Naive B cell (primary cell): Measurements from ENCODE around the gene TTC17. TPM values are rescaled to one million over a fixed set of nuclear protein-coding genes. Genes with fewer than 3 reads are reported as not detected.
"Not testable (repeated sequence)": the region's sequence is repeated elsewhere in the genome, so short reads cannot be mapped to it uniquely, and the experiment has no call there.

ENCODE experiments used
- ATAC-seq, 2 donors: fragments of 150-1000 bp; cut with Tn5 transposase; 2 replicates each; pipeline ENCODE4 v1.10.0; 2021; ENCODE audit warnings: low read depth in 2 of 2, mild to moderate bottlenecking in 2 of 2, moderate library complexity in 2 of 2
- DNase-seq: peaks from one replicate; pipeline ENCODE4 v3.0.0; 2022
- H3K27ac Mint-ChIP-seq, 6 donors: one replicate each; pipeline ENCODE4 v1.8.0; 2020 to 2022; ENCODE audit warnings: mild to moderate bottlenecking in 6 of 6, mixed read lengths in 6 of 6, moderate library complexity in 5 of 6, inconsistent platforms in 2 of 6
- H3K27me3 Mint-ChIP-seq, 3 donors: one replicate each; pipeline ENCODE4 v1.8.0; 2021 to 2022; ENCODE audit warnings: mixed read lengths in 3 of 3, mild to moderate bottlenecking in 1 of 3
- H3K36me3 Mint-ChIP-seq, 2 donors: one replicate each; pipeline ENCODE4 v1.8.0; 2020 to 2022; ENCODE audit warnings: mixed read lengths in 2 of 2, inconsistent platforms in 1 of 2, mild to moderate bottlenecking in 1 of 2
- H3K4me1 Mint-ChIP-seq, 3 donors: one replicate each; pipeline ENCODE4 v1.8.0; 2020 to 2022; ENCODE audit warnings: mixed read lengths in 3 of 3, inconsistent platforms in 1 of 3, mild to moderate bottlenecking in 1 of 3, moderate library complexity in 1 of 3
- H3K4me3 Mint-ChIP-seq, 8 donors: one replicate each; pipeline ENCODE4 v1.8.0; 2020 to 2022; ENCODE audit warnings: mild to moderate bottlenecking in 8 of 8, mixed read lengths in 8 of 8, moderate library complexity in 8 of 8, inconsistent platforms in 2 of 8
- H3K9me3 Mint-ChIP-seq, 7 donors: one replicate each; pipeline ENCODE4 v1.8.0; 2020 to 2022; ENCODE audit warnings: mixed read lengths in 7 of 7, mild to moderate bottlenecking in 5 of 7, inconsistent platforms in 2 of 7, moderate library complexity in 1 of 7
- polyA plus RNA-seq, 6 donors: library from polyadenylated mRNA; unstranded; fragments of 300-500 nt; fragmentation: Illumina TruSeq; gene quantifications; one replicate each; pipeline ENCODE4 v1.2.3, GENCODE V29; 2021; ENCODE audit warnings: low read depth in 6 of 6

TTC17 gene
- polyA plus RNA-seq, 6 donors from 2014 or later, result 59.8 to 106 (median 74.2) TPM

- no peak overlapping the region for H3K27ac Mint-ChIP-seq
- DNase-seq, result no peak
- H3K27me3 Mint-ChIP-seq, result no peaks in the 10 kb centered on the region
- peaks cover 23 to 56% of the 10 kb centered on the region in 2 donors for H3K36me3 Mint-ChIP-seq
- no peaks in the 10 kb centered on the region for H3K4me1 Mint-ChIP-seq
- H3K9me3 Mint-ChIP-seq, result no peaks in the 10 kb centered on the region
- no peak for ATAC-seq
- no peak overlapping the region for H3K4me3 Mint-ChIP-seq
Observed at GRCh38 chr11:43397251-43397650, 38.5 kb downstream of the TTC17 start.

GRCh38 chr11:43399983-43400630 is 41.4 kb downstream of the TTC17 start:
- no peak overlapping the region for H3K27ac Mint-ChIP-seq
- no peak overlapping the region for H3K4me3 Mint-ChIP-seq
- H3K36me3 Mint-ChIP-seq, result peaks cover 26 to 40% of the 10 kb centered on the region in 2 donors
- no peak for ATAC-seq
- DNase-seq, result no peak
- H3K9me3 Mint-ChIP-seq, result no peaks in the 10 kb centered on the region
- peaks cover 0 to 2% (median 0%) of the 10 kb centered on the region in 3 donors for H3K4me1 Mint-ChIP-seq
- H3K27me3 Mint-ChIP-seq, result no peaks in the 10 kb centered on the region

- Mint-ChIP-seq H3K36me3 (peaks cover 26 to 42% of the 10 kb centered on the region in 2 donors), H3K27me3 (no peaks in the 10 kb centered on the region), H3K4me1 (peaks cover 0 to 2% (median 0%) of the 10 kb centered on the region in 3 donors), H3K27ac (peak overlapping the region in 1 of 6 donors; percentile 73), H3K9me3 (no peaks in the 10 kb centered on the region), H3K4me3 (no peak overlapping the region)
- ATAC-seq (no peak), DNase-seq (no peak)
Observed at GRCh38 chr11:43401252-43401651, 42.5 kb downstream of the TTC17 start.

- H3K27me3 Mint-ChIP-seq, H3K4me1 Mint-ChIP-seq, H3K9me3 Mint-ChIP-seq, H3K4me3 Mint-ChIP-seq, DNase-seq, ATAC-seq: not testable (repeated sequence)
- Mint-ChIP-seq H3K36me3 (peaks cover 26 to 37% of the 10 kb centered on the region in 2 donors), H3K27ac (peak overlapping the region in 1 of 6 donors; percentile 73)
Observed at GRCh38 chr11:43401811-43402210, 43.1 kb downstream of the TTC17 start.

DNA sequence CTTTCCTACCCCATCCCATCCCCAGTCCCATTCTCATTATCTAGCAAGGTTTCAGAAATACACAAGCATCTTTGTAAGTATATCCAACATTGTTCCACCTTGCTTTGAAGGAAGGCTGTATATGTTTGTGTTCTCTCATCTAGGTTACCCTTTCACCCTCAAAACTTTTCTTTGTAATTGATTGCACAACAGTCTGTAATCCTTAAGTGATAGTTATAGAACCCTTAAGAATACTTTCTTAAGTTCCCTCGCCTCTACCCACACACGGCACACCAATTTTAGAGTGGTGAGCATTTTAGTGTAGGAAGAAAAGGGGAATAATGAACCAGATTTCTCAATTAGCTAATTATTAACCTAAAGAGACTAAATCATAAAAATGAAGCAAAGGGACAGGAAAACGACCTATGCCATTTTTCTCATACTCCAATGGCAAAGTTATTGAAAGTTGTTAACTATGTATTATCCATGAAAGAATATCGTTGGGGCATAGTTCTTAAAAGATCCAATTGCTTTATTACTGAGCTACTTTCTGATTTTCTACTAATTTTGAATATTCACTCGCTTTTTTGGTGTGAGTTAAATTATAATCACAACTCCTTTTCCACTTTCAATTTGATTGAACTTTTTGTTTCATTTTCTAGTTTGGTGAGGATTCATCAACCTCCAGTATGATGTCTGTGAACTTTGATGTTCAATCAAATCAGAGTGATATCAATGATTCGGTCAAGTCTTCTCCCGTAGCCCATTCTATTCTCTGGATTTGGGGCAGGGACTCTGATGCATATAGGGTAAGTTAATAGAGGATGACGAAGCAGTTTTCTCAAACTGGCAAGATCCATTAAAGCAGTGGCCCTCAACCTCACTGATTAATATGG is 44.9 kb downstream of the TTC17 start:
- Mint-ChIP-seq H3K4me3 (no peak overlapping the region), H3K27ac (peak overlapping the region in 2 of 6 donors; percentile 42 to 57), H3K27me3 (no peaks in the 10 kb centered on the region), H3K36me3 (peaks cover 17 to 20% of the 10 kb centered on the region in 2 donors), H3K4me1 (peaks cover 0 to 2% (median 0%) of the 10 kb centered on the region in 3 donors), H3K9me3 (no peaks in the 10 kb centered on the region)
- DNase-seq, result no peak
- ATAC-seq, result no peak

GRCh38 chr11:43404406-43404805 is 45.7 kb downstream of the TTC17 start:
- H3K27me3 Mint-ChIP-seq, result no peaks in the 10 kb centered on the region
- peaks cover 14 to 17% of the 10 kb centered on the region in 2 donors for H3K36me3 Mint-ChIP-seq
- ATAC-seq (no peak), DNase-seq (no peak)
- H3K9me3 Mint-ChIP-seq, result no peaks in the 10 kb centered on the region
- H3K4me3 Mint-ChIP-seq, result no peak overlapping the region
- H3K4me1 Mint-ChIP-seq, result peaks cover 0 to 2% (median 0%) of the 10 kb centered on the region in 3 donors
- peak overlapping the region in 1 of 6 donors; percentile 76 for H3K27ac Mint-ChIP-seq

DNA sequence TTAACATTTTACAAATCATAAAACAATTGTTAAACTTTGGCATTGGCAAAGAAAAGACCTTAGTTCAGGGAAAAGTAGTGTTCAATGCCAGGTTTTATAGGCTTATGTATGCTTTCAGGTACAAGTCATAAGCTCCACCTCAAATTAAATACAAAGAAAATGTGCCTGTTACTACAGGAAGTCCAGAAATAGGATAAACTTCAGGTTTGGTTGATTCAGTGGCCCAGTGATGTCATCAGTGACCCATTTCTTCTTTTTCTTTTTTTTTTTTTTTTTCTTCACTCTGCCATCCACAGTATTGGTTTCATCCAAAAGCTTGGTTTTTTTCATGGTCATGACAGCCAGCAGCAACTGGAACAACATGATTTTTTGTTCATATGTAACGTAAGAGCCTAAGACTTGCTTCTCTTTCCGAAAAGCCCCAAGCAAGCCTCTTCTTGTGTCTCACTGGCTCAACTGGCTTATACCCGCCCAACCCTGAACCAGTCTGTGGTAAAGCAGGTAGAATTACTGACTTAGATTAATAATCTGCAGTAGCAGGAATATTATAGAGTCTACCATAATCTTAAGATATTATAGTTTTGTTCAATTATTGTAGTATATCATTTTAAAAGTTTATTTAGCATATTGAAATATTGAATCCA is 46.2 kb downstream of the TTC17 start:
- Mint-ChIP-seq H3K9me3 (no peaks in the 10 kb centered on the region), H3K27ac (no peak overlapping the region), H3K4me1 (peaks cover 0 to 2% (median 0%) of the 10 kb centered on the region in 3 donors), H3K36me3 (peaks cover 11 to 19% of the 10 kb centered on the region in 2 donors), H3K27me3 (no peaks in the 10 kb centered on the region), H3K4me3 (no peak overlapping the region)
- ATAC-seq, result no peak
- peak; percentile 5 for DNase-seq

DNA sequence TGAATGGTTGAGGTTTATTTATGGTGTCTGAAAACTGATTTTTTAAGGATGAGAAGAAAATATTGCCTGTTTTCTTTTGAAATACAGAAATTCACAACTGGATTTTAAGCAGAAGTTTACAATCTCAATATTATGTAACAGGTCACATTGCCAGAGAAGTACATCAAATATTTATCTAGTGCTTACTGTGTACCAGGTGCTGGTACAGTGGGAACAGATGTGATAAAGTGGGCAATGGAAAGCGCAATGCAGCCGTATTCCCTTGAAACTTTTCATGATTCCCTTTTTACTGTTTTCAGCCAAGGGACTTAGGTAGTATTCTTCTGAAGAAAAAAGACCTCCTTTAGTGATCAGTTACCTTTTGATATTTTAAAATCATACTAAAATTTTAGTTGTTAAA is 49.6 kb downstream of the TTC17 start:
- ATAC-seq, result no peak
- H3K4me3 Mint-ChIP-seq, result no peak overlapping the region

DNA sequence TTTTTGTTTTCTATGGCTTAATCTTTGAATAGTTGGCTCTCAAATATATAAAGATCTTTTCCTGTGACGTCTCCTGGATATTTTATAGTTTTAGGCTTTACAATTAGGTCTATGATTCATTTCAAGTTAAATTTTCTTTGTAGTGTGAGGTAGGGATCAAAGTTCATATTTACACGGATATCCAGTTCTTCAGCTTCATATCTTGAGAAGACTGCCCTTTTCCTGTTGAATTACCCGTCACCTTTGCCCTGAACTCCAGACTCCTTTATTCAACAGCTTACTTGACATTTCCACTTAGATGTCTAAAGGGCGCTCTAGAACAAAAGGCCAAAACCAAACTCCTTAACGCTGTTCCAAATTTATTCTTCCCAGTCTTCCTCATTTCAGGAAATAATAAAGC is 51.7 kb downstream of the TTC17 start:
- DNase-seq (no peak), ATAC-seq (no peak)
- no peaks in the 10 kb centered on the region for H3K4me1 Mint-ChIP-seq
- H3K27me3 Mint-ChIP-seq, result no peaks in the 10 kb centered on the region
- H3K36me3 Mint-ChIP-seq, result peaks cover 19 to 27% of the 10 kb centered on the region in 2 donors
- no peak overlapping the region for H3K4me3 Mint-ChIP-seq
- H3K27ac Mint-ChIP-seq, result no peak overlapping the region
- no peaks in the 10 kb centered on the region for H3K9me3 Mint-ChIP-seq

More for the DNA sequence above, 49.6 kb downstream of the TTC17 start:
- Mint-ChIP-seq H3K9me3 (no peaks in the 10 kb centered on the region), H3K36me3 (peaks cover 20 to 21% of the 10 kb centered on the region in 2 donors), H3K27me3 (no peaks in the 10 kb centered on the region), H3K4me1 (peaks cover 0 to 2% (median 0%) of the 10 kb centered on the region in 3 donors), H3K27ac (no peak overlapping the region)
- DNase-seq, result no peak

DNA sequence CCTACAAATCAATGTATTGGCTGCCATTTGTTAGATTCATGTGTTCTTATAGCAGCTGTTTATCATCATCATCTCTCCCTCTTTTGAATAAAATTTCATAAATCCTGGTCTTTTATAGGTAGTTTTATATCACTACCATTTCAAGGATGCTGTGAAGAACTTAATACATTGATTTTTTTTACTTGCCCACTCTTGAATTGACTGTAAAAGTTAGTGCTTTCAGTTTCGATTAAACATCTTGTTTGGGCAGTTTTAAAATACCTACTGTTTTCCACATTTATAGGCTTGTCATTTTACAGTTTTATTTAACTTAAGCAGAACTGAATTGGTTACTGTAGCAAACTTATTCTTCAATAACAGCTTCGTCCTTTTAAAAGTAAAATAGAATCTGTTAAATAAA is 59.5 kb downstream of the TTC17 start:
- no peaks in the 10 kb centered on the region for H3K27me3 Mint-ChIP-seq
- DNase-seq (no peak), ATAC-seq (no peak)
- H3K9me3 Mint-ChIP-seq, result no peaks in the 10 kb centered on the region
- no peak overlapping the region for H3K27ac Mint-ChIP-seq
- no peaks in the 10 kb centered on the region for H3K4me1 Mint-ChIP-seq
- peaks cover 0 to 13% of the 10 kb centered on the region in 2 donors for H3K36me3 Mint-ChIP-seq
- no peak overlapping the region for H3K4me3 Mint-ChIP-seq

DNA sequence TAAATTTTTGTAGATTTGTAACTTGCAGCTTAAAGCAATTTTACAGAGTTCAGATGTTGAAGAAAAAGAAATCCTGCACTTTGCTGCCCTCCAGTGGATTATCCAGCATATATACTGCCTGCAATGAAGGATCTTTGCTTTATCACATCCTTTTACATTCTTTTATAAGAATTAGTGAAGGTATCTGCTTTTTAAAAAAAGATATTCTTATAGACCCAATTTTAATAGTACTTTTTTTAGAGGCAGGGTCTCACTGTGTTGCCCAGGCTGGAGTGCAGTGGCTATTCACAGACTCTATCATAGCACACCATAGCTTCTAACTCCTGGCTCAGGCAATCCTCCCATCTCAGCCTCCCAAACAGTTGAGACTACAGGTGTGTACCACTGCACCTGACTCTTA is 60.7 kb downstream of the TTC17 start:
- H3K27ac Mint-ChIP-seq, result no peak overlapping the region
- peak; percentile 5 for DNase-seq
- no peaks in the 10 kb centered on the region for H3K4me1 Mint-ChIP-seq
- ATAC-seq, result no peak
- no peaks in the 10 kb centered on the region for H3K9me3 Mint-ChIP-seq
- H3K4me3 Mint-ChIP-seq, result no peak overlapping the region
- H3K27me3 Mint-ChIP-seq, result no peaks in the 10 kb centered on the region
- H3K36me3 Mint-ChIP-seq, result peaks cover 0 to 13% of the 10 kb centered on the region in 2 donors

DNA sequence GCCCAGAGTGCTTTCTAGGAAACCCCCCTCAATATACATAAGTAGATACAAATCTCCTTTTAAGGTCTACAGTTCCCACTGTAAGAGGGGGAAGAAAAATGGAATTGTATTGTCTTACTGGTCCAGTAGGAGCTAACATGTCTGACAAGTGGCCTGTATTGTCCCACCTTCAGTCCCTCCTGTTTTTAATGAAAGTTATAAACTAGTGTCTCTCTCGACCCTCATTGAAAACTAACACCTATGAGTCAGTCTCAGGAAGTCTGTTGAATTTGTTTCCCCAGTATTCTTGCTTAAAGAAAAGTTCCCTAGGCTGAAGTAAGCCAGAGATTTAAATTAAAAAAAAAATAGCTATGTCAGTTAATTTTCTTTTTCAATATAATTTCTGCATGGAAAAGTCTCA is 69.3 kb downstream of the TTC17 start:
- Mint-ChIP-seq H3K4me3 (no peak overlapping the region), H3K27me3 (no peaks in the 10 kb centered on the region)

DNA sequence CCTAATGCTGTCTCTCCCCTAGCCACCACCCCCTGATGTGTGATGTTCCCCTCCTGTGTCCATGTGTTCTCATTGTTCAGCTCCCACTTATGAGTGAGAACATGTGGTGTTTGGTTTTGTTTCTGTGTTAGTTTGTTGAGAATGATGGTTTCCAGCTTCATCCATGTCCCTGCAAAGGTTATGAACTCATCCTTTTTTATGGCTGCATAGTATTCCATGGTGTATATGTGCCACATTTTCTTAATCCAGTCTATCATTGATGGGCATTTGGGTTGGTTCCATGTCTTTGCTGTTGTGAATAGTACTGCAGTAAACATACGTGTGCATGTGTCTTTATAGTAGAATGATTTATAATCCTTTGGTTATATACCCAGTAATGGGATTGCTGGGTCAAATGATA is 72.2 kb downstream of the TTC17 start:
- not testable (repeated sequence) for ATAC-seq, H3K4me3 Mint-ChIP-seq, H3K9me3 Mint-ChIP-seq, H3K27ac Mint-ChIP-seq, H3K27me3 Mint-ChIP-seq, DNase-seq, H3K4me1 Mint-ChIP-seq
- peaks cover 29 to 51% of the 10 kb centered on the region in 2 donors for H3K36me3 Mint-ChIP-seq

More for the DNA sequence above, 69.3 kb downstream of the TTC17 start:
- no peak for DNase-seq
- ATAC-seq, result no peak
- H3K9me3 Mint-ChIP-seq, result peaks cover 0 to 6% (median 5%) of the 10 kb centered on the region in 7 donors
- H3K4me1 Mint-ChIP-seq, result peaks cover 0 to 4% (median 0%) of the 10 kb centered on the region in 3 donors
- no peak overlapping the region for H3K27ac Mint-ChIP-seq
- H3K36me3 Mint-ChIP-seq, result peaks cover 22 to 38% of the 10 kb centered on the region in 2 donors
